ENCODE measurements around the gene IGFL2. TPM values are rescaled to one million over a fixed set of nuclear protein-coding genes. Genes with fewer than 3 reads are reported as not detected.

Gene IGFL2
- total and polyA plus RNA-seq, 9 of the 15 experiments (the other 6 are each of a cell fraction or from before 2014, with no cell fraction given) = 0.42 to 1.7 (median 0.75) TPM; not detected in 2

- in situ Hi-C loops (cut with MboI) = no loop called here
- Histone ChIP-seq H3K9me1 (ENCODE audit: control insufficient read depth, insufficient read depth, low read length) (no peaks in the 10 kb centered on the region), H2AFZ (ENCODE audit: low read depth, low read length) (no peak overlapping the region), H3K4me1 (replicated peaks in 1 of 2; ENCODE audit: control insufficient read depth in 2 of 2, insufficient read depth in 2 of 2, low read length in 2 of 2) (no peaks in the 10 kb centered on the region), H3K36me3 (ENCODE audit: control insufficient read depth, insufficient read depth, low read length) (no peaks in the 10 kb centered on the region), H3K79me2 (ENCODE audit: control insufficient read depth, insufficient read depth, low read length) (no peaks in the 10 kb centered on the region), H4K20me1 (replicated peaks; ENCODE audit: control insufficient read depth, insufficient read depth, low read length) (0 out of 2 replicates have a peak, but pooled peaks cover 4% of the 10 kb centered on the region), H3K9ac (ENCODE audit: insufficient read depth in 1 of 2, low read depth in 2 of 2, low read length in 2 of 2) (no peak overlapping the region), H3K4me3 (no peak overlapping the region), H3K9me3 (replicated peaks; ENCODE audit: control insufficient read depth, insufficient read depth, low read depth, low read length) (no peaks in the 10 kb centered on the region), H3K27me3 (ENCODE audit: control insufficient read depth in 2 of 2, insufficient read depth in 2 of 2, low read length in 2 of 2) (peaks cover 0 to 17% of the 10 kb centered on the region in 2 experiments; a peak in 3 of 5 replicates), H3K4me2 (ENCODE audit: insufficient read depth, low read length) (no peak overlapping the region), H3K27ac (ENCODE audit: extremely low read depth, low read depth, low read length) (no peak overlapping the region)
- DNase-seq (ENCODE audit: extremely low read depth in 1 of 4, low spot score in 3 of 4) (no peak), FAIRE-seq (no peak), ATAC-seq (no peak)
- CTCF ChIA-PET (ENCODE audit: low intra/inter-chr PET ratio) = no interaction called here
- WGBS (ENCODE audit: insufficient coverage, low coverage, missing lambda C conversion rate) = 0% methylated on average over 1 of the region's 1 CpG
- intact Hi-C loops (cut with micrococcal nuclease) = no loop called here
- BruUV-seq (replicated peaks) = no TSS peak
- POLR2A ChIA-PET = no interaction called here
- TF ChIP-seq ZNF444 (CRISPR knock-in tag; IDR thresholded peaks at IDR 0.05) = no peak
- no peak for TF ChIP-seq ZBTB17 (CRISPR knock-in tag; IDR thresholded peaks at IDR 0.05)
- TF ChIP-seq, protein P1, sequence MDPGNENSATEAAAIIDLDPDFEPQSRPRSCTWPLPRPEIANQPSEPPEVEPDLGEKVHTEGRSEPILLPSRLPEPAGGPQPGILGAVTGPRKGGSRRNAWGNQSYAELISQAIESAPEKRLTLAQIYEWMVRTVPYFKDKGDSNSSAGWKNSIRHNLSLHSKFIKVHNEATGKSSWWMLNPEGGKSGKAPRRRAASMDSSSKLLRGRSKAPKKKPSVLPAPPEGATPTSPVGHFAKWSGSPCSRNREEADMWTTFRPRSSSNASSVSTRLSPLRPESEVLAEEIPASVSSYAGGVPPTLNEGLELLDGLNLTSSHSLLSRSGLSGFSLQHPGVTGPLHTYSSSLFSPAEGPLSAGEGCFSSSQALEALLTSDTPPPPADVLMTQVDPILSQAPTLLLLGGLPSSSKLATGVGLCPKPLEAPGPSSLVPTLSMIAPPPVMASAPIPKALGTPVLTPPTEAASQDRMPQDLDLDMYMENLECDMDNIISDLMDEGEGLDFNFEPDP (CRISPR knock-in tag; IDR thresholded peaks at IDR 0.05) = no peak
- TF ChIP-seq ELK1 (CRISPR knock-in tag; IDR thresholded peaks at IDR 0.05) = no peak
- no peak for TF ChIP-seq ZBTB33 (CRISPR knock-in tag; IDR thresholded peaks at IDR 0.05)
- no peak for TF ChIP-seq MTA3 (IDR thresholded peaks at IDR 0.05; ENCODE audit: borderline replicate concordance)
- TF ChIP-seq ZNF274 (IDR thresholded peaks at IDR 0.05; ENCODE audit: borderline replicate concordance, low read depth, low read length) = no peak
- TF ChIP-seq ZNF778 (CRISPR knock-in tag; IDR thresholded peaks at IDR 0.05) = no peak
- no peak for TF ChIP-seq TEAD2 (tag; IDR thresholded peaks at IDR 0.05)
- TF ChIP-seq, protein P2, sequence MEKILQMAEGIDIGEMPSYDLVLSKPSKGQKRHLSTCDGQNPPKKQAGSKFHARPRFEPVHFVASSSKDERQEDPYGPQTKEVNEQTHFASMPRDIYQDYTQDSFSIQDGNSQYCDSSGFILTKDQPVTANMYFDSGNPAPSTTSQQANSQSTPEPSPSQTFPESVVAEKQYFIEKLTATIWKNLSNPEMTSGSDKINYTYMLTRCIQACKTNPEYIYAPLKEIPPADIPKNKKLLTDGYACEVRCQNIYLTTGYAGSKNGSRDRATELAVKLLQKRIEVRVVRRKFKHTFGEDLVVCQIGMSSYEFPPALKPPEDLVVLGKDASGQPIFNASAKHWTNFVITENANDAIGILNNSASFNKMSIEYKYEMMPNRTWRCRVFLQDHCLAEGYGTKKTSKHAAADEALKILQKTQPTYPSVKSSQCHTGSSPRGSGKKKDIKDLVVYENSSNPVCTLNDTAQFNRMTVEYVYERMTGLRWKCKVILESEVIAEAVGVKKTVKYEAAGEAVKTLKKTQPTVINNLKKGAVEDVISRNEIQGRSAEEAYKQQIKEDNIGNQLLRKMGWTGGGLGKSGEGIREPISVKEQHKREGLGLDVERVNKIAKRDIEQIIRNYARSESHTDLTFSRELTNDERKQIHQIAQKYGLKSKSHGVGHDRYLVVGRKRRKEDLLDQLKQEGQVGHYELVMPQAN (IDR thresholded peaks at IDR 0.05; ENCODE audit: borderline replicate concordance) = no peak
- no peak for TF ChIP-seq SMARCB1 (IDR thresholded peaks at IDR 0.05; ENCODE audit: insufficient read length, low read depth)
- TF ChIP-seq ATF7 (IDR thresholded peaks at IDR 0.05) = no peak
- TF ChIP-seq ZNF121 (CRISPR knock-in tag; conservative IDR thresholded peaks at IDR 0.05) = no peak
- no peak for TF ChIP-seq GTF3C2 (IDR thresholded peaks at IDR 0.05; ENCODE audit: borderline replicate concordance, extremely low read depth, insufficient read length)
Measured at GRCh38 chr19:46141421-46141820, 6.6 kb upstream of the IGFL2 start.

All from K562 (cell line).